ENCODE data around the gene KCND1. TPM values are rescaled to one million over a fixed set of nuclear protein-coding genes. Genes with fewer than 3 reads are reported as not detected.

The KCND1 gene
- total RNA-seq, 4 donors from 2014 or later = 0.78 to 2.7 (median 1.7) TPM

GRCh38 chrX:48957827-48958634, 13.6 kb downstream of the KCND1 start:
- TF ChIP-seq EP300 (IDR thresholded peaks at IDR 0.05) (no peak), POLR2A (IDR thresholded peaks at IDR 0.05) (peak; percentile 41 to 54), POLR2AphosphoS5 (IDR thresholded peaks at IDR 0.05) (peak; percentile 72)
- TF ChIP-seq, protein P1, sequence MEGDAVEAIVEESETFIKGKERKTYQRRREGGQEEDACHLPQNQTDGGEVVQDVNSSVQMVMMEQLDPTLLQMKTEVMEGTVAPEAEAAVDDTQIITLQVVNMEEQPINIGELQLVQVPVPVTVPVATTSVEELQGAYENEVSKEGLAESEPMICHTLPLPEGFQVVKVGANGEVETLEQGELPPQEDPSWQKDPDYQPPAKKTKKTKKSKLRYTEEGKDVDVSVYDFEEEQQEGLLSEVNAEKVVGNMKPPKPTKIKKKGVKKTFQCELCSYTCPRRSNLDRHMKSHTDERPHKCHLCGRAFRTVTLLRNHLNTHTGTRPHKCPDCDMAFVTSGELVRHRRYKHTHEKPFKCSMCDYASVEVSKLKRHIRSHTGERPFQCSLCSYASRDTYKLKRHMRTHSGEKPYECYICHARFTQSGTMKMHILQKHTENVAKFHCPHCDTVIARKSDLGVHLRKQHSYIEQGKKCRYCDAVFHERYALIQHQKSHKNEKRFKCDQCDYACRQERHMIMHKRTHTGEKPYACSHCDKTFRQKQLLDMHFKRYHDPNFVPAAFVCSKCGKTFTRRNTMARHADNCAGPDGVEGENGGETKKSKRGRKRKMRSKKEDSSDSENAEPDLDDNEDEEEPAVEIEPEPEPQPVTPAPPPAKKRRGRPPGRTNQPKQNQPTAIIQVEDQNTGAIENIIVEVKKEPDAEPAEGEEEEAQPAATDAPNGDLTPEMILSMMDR (IDR thresholded peaks at IDR 0.05) = peak in 1 of 4 experiments; percentile 9
- Histone ChIP-seq H3K9me3 (no peaks in the 10 kb centered on the region), H3K27me3 (no peaks in the 10 kb centered on the region), H3K4me3 (peak overlapping the region; percentile 73 to 99), H3K36me3 (peaks cover 0 to 5% of the 10 kb centered on the region in 2 donors), H3K27ac (peak overlapping the region; percentile 91 to 100 (median 92)), H3K4me1 (peaks cover 5 to 46% (median 5%) of the 10 kb centered on the region in 3 donors)
- 0% methylated on average over 13 of the region's 66 CpGs; no CpG with 5 or more reads in 1 of the 2 donors for WGBS, 2 donors (ENCODE audit: low coverage in 1 of 2)
- peak; percentile 94 for ATAC-seq

DNA sequence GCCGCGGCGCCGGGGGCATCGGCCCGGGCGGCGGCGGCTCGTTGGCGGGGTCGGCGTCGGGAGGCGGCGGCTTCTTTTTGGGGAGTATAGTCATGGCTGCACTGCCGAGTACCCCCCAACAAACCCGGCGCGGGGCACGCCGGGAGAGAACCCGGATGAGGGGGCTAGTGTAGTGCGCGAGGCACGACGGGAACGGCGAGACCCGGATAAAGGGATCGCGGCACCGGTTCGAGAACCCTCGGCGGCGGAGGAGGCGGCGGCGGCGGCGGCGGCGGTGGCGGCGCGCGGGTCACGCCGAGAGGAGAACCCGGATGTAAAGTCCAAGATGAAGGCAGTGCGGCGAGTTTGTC, 14.2 kb downstream of the KCND1 start, which contains the start of gene OTUD5:
Gene OTUD5, minus strand, starts transcription at position 131 of the 350 bp plus-strand sequence. Its CDS starts 37 bp downstream, at position 94.
- ATAC-seq = peak; percentile 39
- Histone ChIP-seq H3K27ac (peak within 1 kb of the TSS; percentile 91 to 100 (median 92)), H3K27me3 (no peaks in the 10 kb centered on the region), H3K36me3 (peaks cover 0 to 5% of the 10 kb centered on the region in 2 donors), H3K9me3 (no peaks in the 10 kb centered on the region), H3K4me1 (peaks cover 5 to 52% (median 9%) of the 10 kb centered on the region in 3 donors), H3K4me3 (peak within 1 kb of the TSS; percentile 73 to 99)
- TF ChIP-seq, protein P1 (IDR thresholded peaks at IDR 0.05) = no peak
- no peak for TF ChIP-seq POLR2A (IDR thresholded peaks at IDR 0.05)
- no peak for TF ChIP-seq EP300 (IDR thresholded peaks at IDR 0.05)
- TF ChIP-seq POLR2AphosphoS5 (IDR thresholded peaks at IDR 0.05) = no peak
- WGBS, 2 donors (ENCODE audit: low coverage in 1 of 2) = 27% methylated on average over 15 of the region's 53 CpGs; no CpG with 5 or more reads in 1 of the 2 donors

GRCh38 chrX:48956728-48957414, 14.8 kb downstream of the KCND1 start:
- no peak for ATAC-seq
- Histone ChIP-seq H3K27me3 (no peaks in the 10 kb centered on the region), H3K36me3 (peaks cover 0 to 5% of the 10 kb centered on the region in 2 donors), H3K4me1 (peaks cover 5 to 58% (median 10%) of the 10 kb centered on the region in 3 donors), H3K27ac (peak overlapping the region; percentile 86 to 93 (median 92)), H3K9me3 (no peaks in the 10 kb centered on the region), H3K4me3 (peak overlapping the region; percentile 73 to 99)
- no peak for TF ChIP-seq POLR2AphosphoS5 (IDR thresholded peaks at IDR 0.05)
- no peak for TF ChIP-seq EP300 (IDR thresholded peaks at IDR 0.05)
- TF ChIP-seq, protein P1 (IDR thresholded peaks at IDR 0.05) = no peak
- TF ChIP-seq POLR2A (IDR thresholded peaks at IDR 0.05) = no peak
- WGBS, 2 donors (ENCODE audit: low coverage in 1 of 2) = no CpG with 5 or more reads among the region's 61 CpGs

- ATAC-seq = no peak
- no peak overlapping the region for H3K4me3 ChIP-seq
- no CpG with 5 or more reads among the region's 1 CpG for WGBS, 2 donors (ENCODE audit: low coverage in 1 of 2)
- H3K4me1 ChIP-seq = peaks cover under 1 to 29% (median 5%) of the 10 kb centered on the region in 3 donors
- TF ChIP-seq POLR2AphosphoS5 (IDR thresholded peaks at IDR 0.05) = no peak
- TF ChIP-seq, protein P1 (IDR thresholded peaks at IDR 0.05) = no peak
- TF ChIP-seq POLR2A (IDR thresholded peaks at IDR 0.05) = no peak
- no peak for TF ChIP-seq EP300 (IDR thresholded peaks at IDR 0.05)
- H3K36me3 ChIP-seq = peaks cover 0 to 12% of the 10 kb centered on the region in 2 donors
- no peaks in the 10 kb centered on the region for H3K9me3 ChIP-seq
- no peak overlapping the region for H3K27ac ChIP-seq
- H3K27me3 ChIP-seq = no peaks in the 10 kb centered on the region
These were observed 23.1 kb downstream of the KCND1 start for GRCh38 chrX:48948589-48948988.

Measured in gastroesophageal sphincter (tissue), 4 donors.